ENCODE data around the gene PTGER3. TPM values are rescaled to one million over a fixed set of nuclear protein-coding genes. Genes with fewer than 3 reads are reported as not detected.

PTGER3 gene
- total RNA-seq, 1 experiment from 2014 or later, result 0.08 TPM

DNA sequence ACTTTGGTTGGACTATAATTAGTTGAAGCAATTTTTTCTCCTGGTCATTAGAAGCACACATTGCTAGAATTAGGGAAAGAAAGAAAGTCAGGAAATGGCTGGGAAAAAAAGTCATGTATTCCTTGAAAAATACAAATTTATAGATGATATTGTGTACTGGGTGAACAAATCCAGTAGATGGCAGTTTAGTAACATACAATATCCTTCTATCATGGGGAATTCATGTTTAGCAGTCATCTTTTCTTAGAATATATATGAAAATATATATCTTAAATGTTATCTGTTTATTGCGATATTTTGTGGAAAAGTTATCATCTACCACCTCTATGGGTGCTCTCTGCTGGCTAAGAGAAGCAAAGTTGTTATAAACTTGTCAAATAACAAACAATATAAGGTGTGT, 46.3 kb upstream of the PTGER3 start:
- no peaks in the 10 kb centered on the region for H3K4me1 ChIP-seq (ENCODE audit: control insufficient read depth, insufficient read depth, low read length)
- TF ChIP-seq SIN3A (IDR thresholded peaks at IDR 0.05; ENCODE audit: borderline replicate concordance, insufficient read depth, low read depth, low read length) (no peak), POLR2AphosphoS5 (IDR thresholded peaks at IDR 0.05; ENCODE audit: low read depth, low read length) (no peak), TCF7L2 (IDR thresholded peaks at IDR 0.05; ENCODE audit: low read depth, low read length) (no peak)
- TF ChIP-seq, protein P1, sequence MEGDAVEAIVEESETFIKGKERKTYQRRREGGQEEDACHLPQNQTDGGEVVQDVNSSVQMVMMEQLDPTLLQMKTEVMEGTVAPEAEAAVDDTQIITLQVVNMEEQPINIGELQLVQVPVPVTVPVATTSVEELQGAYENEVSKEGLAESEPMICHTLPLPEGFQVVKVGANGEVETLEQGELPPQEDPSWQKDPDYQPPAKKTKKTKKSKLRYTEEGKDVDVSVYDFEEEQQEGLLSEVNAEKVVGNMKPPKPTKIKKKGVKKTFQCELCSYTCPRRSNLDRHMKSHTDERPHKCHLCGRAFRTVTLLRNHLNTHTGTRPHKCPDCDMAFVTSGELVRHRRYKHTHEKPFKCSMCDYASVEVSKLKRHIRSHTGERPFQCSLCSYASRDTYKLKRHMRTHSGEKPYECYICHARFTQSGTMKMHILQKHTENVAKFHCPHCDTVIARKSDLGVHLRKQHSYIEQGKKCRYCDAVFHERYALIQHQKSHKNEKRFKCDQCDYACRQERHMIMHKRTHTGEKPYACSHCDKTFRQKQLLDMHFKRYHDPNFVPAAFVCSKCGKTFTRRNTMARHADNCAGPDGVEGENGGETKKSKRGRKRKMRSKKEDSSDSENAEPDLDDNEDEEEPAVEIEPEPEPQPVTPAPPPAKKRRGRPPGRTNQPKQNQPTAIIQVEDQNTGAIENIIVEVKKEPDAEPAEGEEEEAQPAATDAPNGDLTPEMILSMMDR (IDR thresholded peaks at IDR 0.05), result peak; percentile 52; the same call in 1 of the 2 replicates
- TF ChIP-seq, protein P2, sequence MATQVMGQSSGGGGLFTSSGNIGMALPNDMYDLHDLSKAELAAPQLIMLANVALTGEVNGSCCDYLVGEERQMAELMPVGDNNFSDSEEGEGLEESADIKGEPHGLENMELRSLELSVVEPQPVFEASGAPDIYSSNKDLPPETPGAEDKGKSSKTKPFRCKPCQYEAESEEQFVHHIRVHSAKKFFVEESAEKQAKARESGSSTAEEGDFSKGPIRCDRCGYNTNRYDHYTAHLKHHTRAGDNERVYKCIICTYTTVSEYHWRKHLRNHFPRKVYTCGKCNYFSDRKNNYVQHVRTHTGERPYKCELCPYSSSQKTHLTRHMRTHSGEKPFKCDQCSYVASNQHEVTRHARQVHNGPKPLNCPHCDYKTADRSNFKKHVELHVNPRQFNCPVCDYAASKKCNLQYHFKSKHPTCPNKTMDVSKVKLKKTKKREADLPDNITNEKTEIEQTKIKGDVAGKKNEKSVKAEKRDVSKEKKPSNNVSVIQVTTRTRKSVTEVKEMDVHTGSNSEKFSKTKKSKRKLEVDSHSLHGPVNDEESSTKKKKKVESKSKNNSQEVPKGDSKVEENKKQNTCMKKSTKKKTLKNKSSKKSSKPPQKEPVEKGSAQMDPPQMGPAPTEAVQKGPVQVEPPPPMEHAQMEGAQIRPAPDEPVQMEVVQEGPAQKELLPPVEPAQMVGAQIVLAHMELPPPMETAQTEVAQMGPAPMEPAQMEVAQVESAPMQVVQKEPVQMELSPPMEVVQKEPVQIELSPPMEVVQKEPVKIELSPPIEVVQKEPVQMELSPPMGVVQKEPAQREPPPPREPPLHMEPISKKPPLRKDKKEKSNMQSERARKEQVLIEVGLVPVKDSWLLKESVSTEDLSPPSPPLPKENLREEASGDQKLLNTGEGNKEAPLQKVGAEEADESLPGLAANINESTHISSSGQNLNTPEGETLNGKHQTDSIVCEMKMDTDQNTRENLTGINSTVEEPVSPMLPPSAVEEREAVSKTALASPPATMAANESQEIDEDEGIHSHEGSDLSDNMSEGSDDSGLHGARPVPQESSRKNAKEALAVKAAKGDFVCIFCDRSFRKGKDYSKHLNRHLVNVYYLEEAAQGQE (IDR thresholded peaks at IDR 0.05; ENCODE audit: insufficient read depth in 1 of 2, low read depth in 2 of 2, low read length in 1 of 2), result no peak
- POLR2A ChIA-PET, result no interaction called here
- ATAC-seq (no peak), DNase-seq (ENCODE audit: low read depth, low spot score) (no peak)
- intact Hi-C loops (cut with micrococcal nuclease; ENCODE audit: unreplicated experiment), result loop anchor here (5.0 kb wide), 1 partner anchor 428 kb away; no protein-coding TSS in a partner anchor
- in situ Hi-C loops (cut with HindIII; ENCODE audit: low pct_unique_long_range_greater_than_20kb, low sequenced_read_pairs), result no loop called here
- no peak overlapping the region for H3K4me3 ChIP-seq (ENCODE audit: low read depth in 2 of 2, low read length in 2 of 2)
- no TSS peak for BruUV-seq (replicated peaks)
- H3K27ac ChIP-seq (ENCODE audit: low read length), result no peak overlapping the region
- no peaks in the 10 kb centered on the region for H3K9me3 ChIP-seq (ENCODE audit: control insufficient read depth, insufficient read depth, low read depth, low read length)
- H3K27me3 ChIP-seq (ENCODE audit: control insufficient read depth, insufficient read depth, low read length), result no peaks in the 10 kb centered on the region
- H3K36me3 ChIP-seq (ENCODE audit: control insufficient read depth, insufficient read depth, low read length), result no peaks in the 10 kb centered on the region
- CTCF ChIA-PET, result no interaction called here

DNA sequence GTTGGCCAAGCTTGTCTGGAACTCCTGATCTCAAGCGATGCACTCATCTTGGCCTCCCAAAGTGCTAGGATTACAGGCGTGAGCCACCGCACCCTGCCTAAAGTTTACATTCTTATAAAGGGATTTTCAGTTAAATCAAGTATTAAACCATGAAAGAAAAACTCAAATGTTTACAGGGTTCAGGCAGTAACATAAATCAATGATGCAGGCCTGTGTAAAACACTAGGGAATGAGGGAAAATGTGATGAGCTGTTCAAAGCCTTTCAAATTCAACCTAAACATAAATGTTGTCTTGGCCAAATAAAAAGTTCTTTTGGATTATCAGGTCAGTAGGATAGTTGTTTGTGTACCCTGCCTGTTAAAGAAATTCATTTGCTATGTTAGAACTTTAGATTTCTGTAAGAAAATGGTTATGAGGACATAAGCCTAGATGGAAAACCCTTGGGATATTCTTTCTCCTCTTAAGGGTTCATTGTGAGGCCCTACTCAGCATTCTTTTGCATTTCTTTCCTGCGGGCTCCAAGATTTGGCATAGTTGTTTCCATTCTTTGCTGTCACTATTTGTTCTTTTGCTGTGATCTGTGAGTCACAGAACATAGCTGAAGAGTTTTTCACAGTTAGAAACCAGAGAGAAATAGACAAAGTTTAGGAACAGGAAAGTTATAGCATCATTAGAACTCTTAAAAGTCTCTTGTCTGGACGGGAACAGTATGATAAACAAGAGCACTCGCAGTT, 42.1 kb upstream of the PTGER3 start:
- no TSS peak for BruUV-seq (replicated peaks)
- POLR2A ChIA-PET, result no interaction called here
- H3K4me3 ChIP-seq (ENCODE audit: low read depth in 2 of 2, low read length in 2 of 2), result no peak overlapping the region
- ATAC-seq, result no peak
- DNase-seq (ENCODE audit: low read depth, low spot score), result no peak
- no peaks in the 10 kb centered on the region for H3K27me3 ChIP-seq (ENCODE audit: control insufficient read depth, insufficient read depth, low read length)
- no peaks in the 10 kb centered on the region for H3K4me1 ChIP-seq (ENCODE audit: control insufficient read depth, insufficient read depth, low read length)
- no peaks in the 10 kb centered on the region for H3K9me3 ChIP-seq (ENCODE audit: control insufficient read depth, insufficient read depth, low read depth, low read length)
- in situ Hi-C loops (cut with HindIII; ENCODE audit: low pct_unique_long_range_greater_than_20kb, low sequenced_read_pairs) (no loop called here), intact Hi-C loops (cut with micrococcal nuclease; ENCODE audit: unreplicated experiment) (loop anchor here (5.0 kb wide), 1 partner anchor 433 kb away; no protein-coding TSS in a partner anchor)
- H3K27ac ChIP-seq (ENCODE audit: low read length), result no peak overlapping the region
- H3K36me3 ChIP-seq (ENCODE audit: control insufficient read depth, insufficient read depth, low read length), result no peaks in the 10 kb centered on the region
- TF ChIP-seq, protein P2 (IDR thresholded peaks at IDR 0.05; ENCODE audit: insufficient read depth in 1 of 2, low read depth in 2 of 2, low read length in 1 of 2), result no peak
- TF ChIP-seq, protein P1 (IDR thresholded peaks at IDR 0.05), result no peak
- TF ChIP-seq TCF7L2 (IDR thresholded peaks at IDR 0.05; ENCODE audit: low read depth, low read length) (no peak), SIN3A (IDR thresholded peaks at IDR 0.05; ENCODE audit: borderline replicate concordance, insufficient read depth, low read depth, low read length) (no peak), POLR2AphosphoS5 (IDR thresholded peaks at IDR 0.05; ENCODE audit: low read depth, low read length) (no peak)
- CTCF ChIA-PET, result no interaction called here

Measured in Panc1 (cell line).